Measurements from ENCODE around the gene PAX4. TPM values are rescaled to one million over a fixed set of nuclear protein-coding genes. Genes with fewer than 3 reads are reported as not detected.
A peak's percentile ranks its signal among the peaks of the same experiment; 100 is the strongest.

PAX4 gene
- total RNA-seq, 1 donor from 2014 or later: 23.6 TPM

DNA sequence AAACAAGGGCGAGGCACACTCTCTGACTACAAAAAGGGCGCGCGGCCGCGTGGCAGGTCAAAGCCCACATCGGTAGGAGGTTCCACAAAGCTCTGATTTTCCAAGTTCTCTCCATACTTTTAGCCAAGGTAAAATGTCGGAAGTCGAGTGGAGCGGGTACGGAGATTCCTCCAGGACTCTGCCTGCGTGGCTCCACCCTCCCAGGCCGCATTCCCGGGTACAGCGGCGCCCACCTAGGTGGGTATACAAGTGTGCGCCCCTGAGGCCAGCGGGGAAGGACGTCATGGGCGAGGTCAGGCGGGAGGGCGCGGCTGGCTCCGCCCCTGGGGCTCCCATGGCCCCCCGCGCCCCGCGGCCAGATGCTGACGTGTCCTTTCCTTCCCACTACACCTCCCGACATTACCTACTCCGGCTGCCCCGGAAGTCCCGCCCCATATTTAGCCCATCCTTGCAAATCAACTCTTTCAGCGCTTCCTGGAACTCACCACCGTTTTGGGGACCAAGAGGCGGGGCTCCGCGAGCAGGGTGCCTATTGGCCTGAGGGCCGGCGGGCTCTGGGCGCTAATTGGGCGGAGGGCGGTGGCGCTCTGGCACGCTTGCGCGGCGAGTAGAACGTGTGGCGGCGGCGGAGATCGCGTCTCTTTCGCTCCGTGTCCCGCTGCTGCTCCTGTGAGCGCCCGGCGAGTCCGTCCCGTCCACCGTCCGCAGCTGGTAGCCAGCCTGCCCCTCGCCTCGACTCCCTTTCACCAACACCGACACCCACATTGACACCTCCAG lies 33.8 kb upstream of the PAX4 start, which contains the start of gene SND1:
TSS of gene SND1 (plus strand) at position 639 of the 777 bp plus-strand sequence. CDS start 180 bp downstream, outside the sequence.
- H3K27me3 Mint-ChIP-seq: no peaks in the 10 kb centered on the region
- no peaks in the 10 kb centered on the region for H3K36me3 Mint-ChIP-seq (ENCODE audit: insufficient read depth)
- H3K4me1 Mint-ChIP-seq (ENCODE audit: low read depth): peaks cover 36% of the 10 kb centered on the region
- TF ChIP-seq, protein P1, sequence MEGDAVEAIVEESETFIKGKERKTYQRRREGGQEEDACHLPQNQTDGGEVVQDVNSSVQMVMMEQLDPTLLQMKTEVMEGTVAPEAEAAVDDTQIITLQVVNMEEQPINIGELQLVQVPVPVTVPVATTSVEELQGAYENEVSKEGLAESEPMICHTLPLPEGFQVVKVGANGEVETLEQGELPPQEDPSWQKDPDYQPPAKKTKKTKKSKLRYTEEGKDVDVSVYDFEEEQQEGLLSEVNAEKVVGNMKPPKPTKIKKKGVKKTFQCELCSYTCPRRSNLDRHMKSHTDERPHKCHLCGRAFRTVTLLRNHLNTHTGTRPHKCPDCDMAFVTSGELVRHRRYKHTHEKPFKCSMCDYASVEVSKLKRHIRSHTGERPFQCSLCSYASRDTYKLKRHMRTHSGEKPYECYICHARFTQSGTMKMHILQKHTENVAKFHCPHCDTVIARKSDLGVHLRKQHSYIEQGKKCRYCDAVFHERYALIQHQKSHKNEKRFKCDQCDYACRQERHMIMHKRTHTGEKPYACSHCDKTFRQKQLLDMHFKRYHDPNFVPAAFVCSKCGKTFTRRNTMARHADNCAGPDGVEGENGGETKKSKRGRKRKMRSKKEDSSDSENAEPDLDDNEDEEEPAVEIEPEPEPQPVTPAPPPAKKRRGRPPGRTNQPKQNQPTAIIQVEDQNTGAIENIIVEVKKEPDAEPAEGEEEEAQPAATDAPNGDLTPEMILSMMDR (IDR thresholded peaks at IDR 0.05; ENCODE audit: unreplicated experiment): no peak
- peak within 1 kb of the TSS; percentile 97 for H3K4me3 Mint-ChIP-seq (ENCODE audit: low read depth)
- H3K27ac Mint-ChIP-seq: peak within 1 kb of the TSS; percentile 99
- peak; percentile 96 for DNase-seq (ENCODE audit: low spot score, unreplicated experiment)
- no peaks in the 10 kb centered on the region for H3K9me3 Mint-ChIP-seq (ENCODE audit: low read depth)

DNA sequence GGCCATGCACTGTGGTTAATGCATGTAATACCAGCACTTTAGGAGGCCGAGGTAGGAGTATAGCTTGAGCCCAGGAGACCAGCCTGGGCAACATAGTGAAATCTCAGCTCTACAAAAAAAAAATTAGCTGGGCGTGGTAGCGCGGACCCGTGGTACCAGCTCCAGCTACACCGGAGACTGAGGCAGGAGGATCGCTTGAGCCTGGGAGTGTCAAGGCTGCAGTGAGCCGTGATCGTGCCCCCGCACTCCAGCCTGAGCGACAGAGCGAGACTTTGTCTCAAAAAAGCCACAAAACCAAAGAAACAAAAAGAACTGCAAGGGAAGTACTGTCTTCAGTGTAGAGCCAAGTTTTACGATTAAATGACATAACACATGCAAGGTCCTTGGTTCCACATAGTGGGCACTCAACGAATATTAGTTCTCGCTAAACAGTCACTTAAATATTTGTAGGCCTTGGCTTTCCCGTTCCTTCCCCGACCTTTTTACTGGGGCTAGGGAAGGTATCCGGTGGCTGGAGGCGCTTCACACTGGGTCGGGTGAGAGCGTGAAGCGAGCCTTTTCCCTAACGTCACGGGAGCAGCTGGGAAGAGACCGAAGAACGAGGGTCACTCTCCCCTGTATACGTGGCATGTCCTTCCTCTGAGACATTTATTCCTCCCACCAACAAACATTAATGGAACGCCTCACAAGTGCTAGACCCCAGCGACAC lies 33.1 kb upstream of the PAX4 start:
- Mint-ChIP-seq H3K4me3 (ENCODE audit: low read depth) (peak overlapping the region; percentile 97), H3K9me3 (ENCODE audit: low read depth) (no peaks in the 10 kb centered on the region), H3K4me1 (ENCODE audit: low read depth) (peaks cover 36% of the 10 kb centered on the region), H3K27ac (peak overlapping the region; percentile 99), H3K27me3 (no peaks in the 10 kb centered on the region), H3K36me3 (ENCODE audit: insufficient read depth) (no peaks in the 10 kb centered on the region)
- no peak for DNase-seq (ENCODE audit: low spot score, unreplicated experiment)
- TF ChIP-seq, protein P1 (IDR thresholded peaks at IDR 0.05; ENCODE audit: unreplicated experiment): no peak

DNA sequence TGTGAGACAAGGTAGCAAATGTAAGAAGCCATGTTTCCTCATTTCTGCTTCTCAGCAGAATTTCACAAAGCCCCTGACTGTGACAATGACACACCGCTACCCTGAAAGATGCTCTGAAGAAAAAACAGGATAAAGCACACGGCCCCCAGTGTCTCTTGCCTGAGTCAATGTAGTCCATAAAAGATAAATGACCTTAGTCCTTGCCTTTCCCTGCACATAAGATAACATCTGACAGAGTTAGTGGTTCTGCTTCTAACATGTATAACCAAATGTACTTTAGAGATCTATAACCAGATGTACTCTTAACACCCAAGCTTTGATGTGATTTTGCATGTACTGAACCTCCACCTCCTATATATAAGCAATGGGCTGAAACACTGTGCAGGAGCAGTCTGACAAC lies 31.0 kb upstream of the PAX4 start:
- Mint-ChIP-seq H3K36me3 (ENCODE audit: insufficient read depth) (no peaks in the 10 kb centered on the region), H3K4me1 (ENCODE audit: low read depth) (peaks cover 20% of the 10 kb centered on the region), H3K27me3 (no peaks in the 10 kb centered on the region), H3K9me3 (ENCODE audit: low read depth) (no peaks in the 10 kb centered on the region), H3K4me3 (ENCODE audit: low read depth) (no peak overlapping the region), H3K27ac (no peak overlapping the region)
- TF ChIP-seq, protein P1 (IDR thresholded peaks at IDR 0.05; ENCODE audit: unreplicated experiment): no peak
- no peak for DNase-seq (ENCODE audit: low spot score, unreplicated experiment)

DNA sequence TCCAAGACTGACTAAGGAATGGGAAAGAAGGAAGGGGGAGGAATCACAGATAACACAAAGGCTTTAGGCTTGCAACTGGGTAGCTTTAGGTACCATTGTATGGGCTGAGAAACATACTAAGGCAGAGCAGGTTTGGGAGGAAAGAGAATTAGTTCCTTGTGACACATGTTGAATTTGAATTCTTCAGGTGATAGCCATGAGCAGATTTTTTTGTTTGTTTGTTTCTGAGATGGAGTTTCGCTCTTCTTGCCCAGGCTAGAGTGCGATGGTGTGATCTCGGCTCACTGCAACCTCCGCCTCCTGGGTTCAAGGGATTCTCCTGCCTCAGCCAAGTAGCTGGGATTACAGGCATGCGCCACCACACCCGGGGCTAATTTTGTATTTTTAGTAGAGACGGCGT lies 29.7 kb upstream of the PAX4 start:
- Mint-ChIP-seq H3K27me3 (no peaks in the 10 kb centered on the region), H3K36me3 (ENCODE audit: insufficient read depth) (no peaks in the 10 kb centered on the region), H3K4me1 (ENCODE audit: low read depth) (peaks cover 8% of the 10 kb centered on the region), H3K4me3 (ENCODE audit: low read depth) (no peak overlapping the region), H3K27ac (no peak overlapping the region), H3K9me3 (ENCODE audit: low read depth) (no peaks in the 10 kb centered on the region)
- TF ChIP-seq, protein P1 (IDR thresholded peaks at IDR 0.05; ENCODE audit: unreplicated experiment): no peak
- no peak for DNase-seq (ENCODE audit: low spot score, unreplicated experiment)

DNA sequence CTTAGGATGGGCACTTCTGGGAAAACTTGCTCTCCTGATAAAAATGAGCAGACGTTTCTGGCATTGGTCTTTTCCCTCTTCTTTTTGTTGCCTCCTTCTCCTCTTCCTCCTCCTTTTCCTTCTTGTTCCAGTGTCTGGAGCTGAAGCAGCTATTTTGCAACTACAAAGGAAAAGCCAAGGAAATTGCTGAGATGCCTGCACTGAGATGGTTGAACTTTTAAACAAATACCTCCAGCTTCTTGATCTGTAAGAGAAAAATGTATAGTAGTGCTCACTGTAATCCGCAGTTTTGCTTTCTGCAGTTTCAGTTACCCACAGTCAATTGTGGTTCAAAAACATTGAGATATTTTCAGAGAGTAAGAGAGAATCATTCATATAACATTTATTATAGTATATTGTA lies 26.5 kb upstream of the PAX4 start:
- TF ChIP-seq, protein P1 (IDR thresholded peaks at IDR 0.05; ENCODE audit: unreplicated experiment): no peak
- Mint-ChIP-seq H3K27ac (no peak overlapping the region), H3K27me3 (no peaks in the 10 kb centered on the region), H3K9me3 (ENCODE audit: low read depth) (no peaks in the 10 kb centered on the region), H3K4me1 (ENCODE audit: low read depth) (peaks cover 7% of the 10 kb centered on the region), H3K36me3 (ENCODE audit: insufficient read depth) (no peaks in the 10 kb centered on the region), H3K4me3 (ENCODE audit: low read depth) (no peak overlapping the region)
- no peak for DNase-seq (ENCODE audit: low spot score, unreplicated experiment)
